IPS-18c (cell line): ENCODE measurements around the gene ZNF575.

Source experiments
- H3K4me3 ChIP-seq: 2 replicates; pipeline ENCODE4 v1.7.0; 2013; ENCODE audit warnings: low read depth, mild to moderate bottlenecking, low read length, moderate library complexity; ENCODE audit not compliant: insufficient read depth
- H3K9me3 ChIP-seq: one replicate; pipeline ENCODE4 v1.6.1; 2013; ENCODE audit warnings: mild to moderate bottlenecking, low read length, moderate library complexity; ENCODE audit not compliant: control insufficient read depth, insufficient read depth

ZNF575 gene

DNA sequence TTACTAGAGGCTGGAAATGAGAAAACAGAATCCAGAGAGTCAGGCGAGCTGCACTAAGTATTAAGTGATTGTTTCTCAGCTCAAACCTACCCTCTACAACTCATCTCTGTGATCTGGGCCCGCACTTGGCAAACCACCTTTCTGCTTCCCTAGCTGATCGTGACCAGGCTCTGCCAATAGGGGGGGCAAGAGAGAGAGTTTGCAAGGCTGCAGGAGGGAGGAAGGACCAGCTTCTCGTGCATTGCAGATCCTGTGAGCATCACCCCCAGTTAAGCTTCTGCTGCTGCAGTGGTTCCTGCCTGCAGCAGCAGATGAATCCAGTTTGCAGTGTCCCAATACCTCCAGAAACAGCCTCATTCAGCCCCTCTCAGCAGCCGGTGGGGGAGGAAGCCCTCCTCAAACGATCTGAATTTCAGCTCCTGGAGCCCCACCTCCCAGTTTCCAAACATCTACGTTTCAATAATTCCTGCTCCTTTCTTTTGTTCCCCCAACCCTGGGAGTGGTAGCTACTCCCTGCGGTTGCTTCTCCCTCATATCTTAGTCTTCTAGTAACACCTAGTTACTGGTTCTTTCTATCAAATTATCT is 22.3 kb downstream of the ZNF575 start:
- H3K4me3 ChIP-seq = no peak overlapping the region
- H3K9me3 ChIP-seq = no peaks in the 10 kb centered on the region

DNA sequence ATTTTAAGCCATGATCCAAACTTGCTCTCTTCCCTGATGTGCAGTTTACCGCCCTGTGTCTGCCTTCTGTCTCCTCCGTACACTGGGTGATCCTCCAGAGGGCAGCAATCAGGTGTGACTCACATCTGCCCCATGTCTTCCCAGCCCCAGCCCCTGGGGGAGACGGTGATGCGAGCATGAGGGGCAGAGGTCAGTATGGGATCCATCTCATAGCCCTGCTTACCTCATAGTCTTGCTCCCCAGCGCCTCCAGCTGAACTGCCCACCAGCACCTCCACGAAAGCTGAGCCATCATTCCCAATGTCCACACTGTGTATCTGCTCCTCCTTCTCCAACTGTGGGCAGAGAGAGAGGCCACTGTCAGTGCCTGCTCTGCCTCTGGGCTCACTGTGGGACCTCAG is 27.7 kb downstream of the ZNF575 start:
- no peak overlapping the region for H3K4me3 ChIP-seq
- H3K9me3 ChIP-seq = peaks cover 2% of the 10 kb centered on the region

DNA sequence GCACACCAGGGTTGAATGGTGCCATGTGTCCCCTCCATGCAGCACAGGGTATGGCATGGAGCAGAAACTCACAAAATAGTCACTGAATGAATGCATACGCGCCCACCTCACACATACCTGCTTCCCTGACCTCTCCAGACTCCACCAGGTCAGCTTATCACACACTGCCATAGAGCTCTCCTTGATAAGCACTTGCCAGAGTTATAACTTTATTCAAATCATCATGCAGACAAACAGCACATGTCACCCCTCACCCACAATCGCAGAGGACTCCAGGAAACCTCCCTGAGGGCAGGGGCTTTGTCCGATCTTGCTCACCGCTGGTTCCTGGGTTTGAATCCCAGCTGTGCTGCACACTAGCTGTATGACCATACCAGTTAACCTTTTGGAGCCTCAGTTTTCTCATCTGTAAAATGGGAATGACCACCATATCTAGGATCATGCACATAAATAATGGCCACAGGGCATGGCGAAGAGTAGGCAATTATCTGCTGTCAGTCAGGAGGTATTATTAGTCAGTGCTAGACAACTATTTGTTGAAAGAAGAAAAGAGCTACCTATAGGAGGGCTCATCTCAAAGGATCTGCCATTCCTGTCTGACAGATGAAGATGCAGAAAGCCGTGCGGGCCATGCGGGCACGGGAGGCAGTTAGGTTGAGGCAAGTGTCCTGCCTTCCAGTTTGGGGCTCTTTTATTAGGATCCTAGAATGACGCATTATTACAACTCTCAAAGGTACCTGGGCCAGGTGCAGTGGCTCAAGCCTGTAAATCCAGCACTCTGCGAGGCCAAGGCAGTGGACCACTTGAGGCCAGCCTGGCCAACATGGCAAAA is 28.4 kb downstream of the ZNF575 start:
- Histone ChIP-seq H3K4me3 (no peak overlapping the region), H3K9me3 (peaks cover 2% of the 10 kb centered on the region)

DNA sequence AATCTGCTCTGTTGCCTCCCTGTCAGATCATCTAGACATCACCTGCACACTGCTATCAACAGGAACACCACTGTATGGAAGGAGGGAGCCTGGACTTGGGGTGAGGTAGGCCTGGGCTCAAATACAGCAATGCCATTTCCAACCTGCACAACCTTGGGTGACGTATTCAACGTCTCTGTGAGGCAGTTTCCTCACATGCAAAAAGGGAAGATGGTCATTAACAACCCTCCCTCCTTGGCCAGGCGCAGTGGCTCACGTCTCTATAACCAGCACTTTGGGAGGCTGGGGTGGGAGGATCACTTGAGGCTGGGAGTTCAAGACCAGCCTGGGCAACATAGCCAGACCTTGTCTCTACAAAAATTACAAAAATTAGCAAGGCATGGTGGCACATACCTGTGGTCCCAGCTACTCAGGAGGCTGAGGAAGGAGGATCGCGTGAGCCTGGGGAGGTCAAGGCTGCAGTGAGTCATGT is 29.3 kb downstream of the ZNF575 start:
- Histone ChIP-seq H3K9me3 (peaks cover 2% of the 10 kb centered on the region), H3K4me3 (no peak overlapping the region)

DNA sequence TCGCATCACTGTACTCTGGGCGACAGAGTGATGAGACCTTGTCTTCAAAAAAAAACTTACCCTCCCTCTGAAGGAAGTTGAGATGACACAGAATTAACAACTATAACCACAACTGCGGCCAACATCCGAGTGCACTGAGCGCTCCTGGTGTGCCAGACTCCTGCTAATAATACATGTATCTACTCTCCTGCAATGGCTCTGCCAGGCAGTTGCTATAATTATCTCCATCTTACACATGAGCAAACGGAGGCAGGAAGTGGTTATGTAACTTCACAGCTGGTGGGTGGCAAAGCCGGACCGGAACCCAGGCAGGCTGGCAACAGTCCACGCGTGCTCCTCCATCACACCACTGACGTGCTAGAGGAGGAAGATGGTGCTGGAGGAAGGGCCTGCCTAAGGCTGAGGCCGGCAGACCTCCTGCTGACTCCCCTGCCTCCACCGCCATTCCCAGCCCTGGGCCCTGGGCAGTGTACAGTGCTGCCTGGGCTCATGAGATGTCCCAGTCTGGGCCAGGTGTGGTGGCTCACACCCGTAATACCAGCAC is 29.8 kb downstream of the ZNF575 start:
- H3K9me3 ChIP-seq = peaks cover 2% of the 10 kb centered on the region
- no peak overlapping the region for H3K4me3 ChIP-seq

DNA sequence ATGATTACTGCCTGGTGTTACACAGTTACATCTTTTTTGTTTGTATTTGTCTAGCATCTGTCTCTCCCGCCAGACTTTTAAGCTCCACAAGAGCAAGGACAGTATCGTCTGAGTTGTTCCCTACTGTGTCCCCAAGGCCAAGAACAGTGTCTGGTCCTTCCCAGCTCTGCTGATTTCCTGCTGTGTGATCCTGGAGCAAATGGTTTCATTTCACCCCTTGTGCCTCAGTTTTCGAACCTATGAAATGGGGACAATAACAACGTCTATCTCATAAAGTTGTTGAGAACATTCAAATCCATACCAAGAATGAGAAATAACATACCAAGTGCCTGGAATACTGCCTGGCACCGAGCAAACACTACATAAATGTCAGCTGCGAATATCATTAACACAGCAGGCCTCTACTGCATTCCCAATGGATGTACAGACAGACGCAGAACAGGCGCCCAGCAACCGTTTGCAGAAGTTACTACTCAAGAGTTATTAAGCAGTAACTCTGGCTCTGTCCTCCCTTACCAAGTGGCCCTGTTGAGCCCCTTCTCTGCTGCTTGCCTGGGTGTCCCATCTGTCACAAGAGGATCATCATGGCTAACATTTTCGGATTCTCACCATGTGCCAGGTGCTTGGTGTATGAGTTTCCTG is 30.9 kb downstream of the ZNF575 start:
- H3K9me3 ChIP-seq = peaks cover 2% of the 10 kb centered on the region
- H3K4me3 ChIP-seq = no peak overlapping the region

DNA sequence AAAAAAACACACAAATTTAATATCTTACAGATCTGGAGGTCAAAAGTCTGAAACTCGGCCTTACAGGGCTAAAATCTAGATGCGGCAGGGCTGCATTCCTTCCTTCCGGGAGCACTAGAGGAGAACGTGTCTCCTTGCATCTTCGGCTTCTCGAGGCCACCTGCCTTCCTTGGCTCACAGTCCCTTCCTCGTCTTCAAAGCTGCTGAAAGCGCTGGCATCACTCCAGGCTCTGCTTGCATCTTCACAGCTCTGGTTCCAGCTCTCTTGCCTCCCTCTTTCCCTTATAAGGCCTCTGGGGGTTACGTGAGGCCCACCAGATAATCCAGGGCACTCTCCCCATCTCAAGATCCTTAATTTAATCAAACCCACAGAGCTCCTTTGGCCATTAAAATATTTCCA is 31.8 kb downstream of the ZNF575 start:
- H3K4me3 ChIP-seq = no peak overlapping the region
- peaks cover 2% of the 10 kb centered on the region for H3K9me3 ChIP-seq

DNA sequence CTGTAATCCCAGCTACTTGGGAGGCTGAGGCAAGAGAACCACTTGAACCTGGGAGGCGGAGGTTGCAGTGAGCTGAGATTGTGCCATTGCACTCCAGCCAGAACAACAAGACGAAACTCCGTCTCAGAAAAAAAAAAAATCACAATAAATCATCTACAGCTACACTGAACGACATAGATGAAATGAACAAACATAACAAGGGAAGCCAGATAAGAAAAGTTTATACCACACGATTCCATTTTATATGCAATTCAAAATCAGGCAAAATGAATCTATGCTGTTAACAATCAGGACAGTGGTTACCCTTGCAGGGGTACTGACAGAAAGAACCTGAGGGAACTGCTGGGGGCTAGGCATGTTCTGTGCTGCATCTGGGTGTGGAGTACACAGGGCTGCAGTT is 36.7 kb downstream of the ZNF575 start:
- H3K9me3 ChIP-seq = no peaks in the 10 kb centered on the region
- no peak overlapping the region for H3K4me3 ChIP-seq

DNA sequence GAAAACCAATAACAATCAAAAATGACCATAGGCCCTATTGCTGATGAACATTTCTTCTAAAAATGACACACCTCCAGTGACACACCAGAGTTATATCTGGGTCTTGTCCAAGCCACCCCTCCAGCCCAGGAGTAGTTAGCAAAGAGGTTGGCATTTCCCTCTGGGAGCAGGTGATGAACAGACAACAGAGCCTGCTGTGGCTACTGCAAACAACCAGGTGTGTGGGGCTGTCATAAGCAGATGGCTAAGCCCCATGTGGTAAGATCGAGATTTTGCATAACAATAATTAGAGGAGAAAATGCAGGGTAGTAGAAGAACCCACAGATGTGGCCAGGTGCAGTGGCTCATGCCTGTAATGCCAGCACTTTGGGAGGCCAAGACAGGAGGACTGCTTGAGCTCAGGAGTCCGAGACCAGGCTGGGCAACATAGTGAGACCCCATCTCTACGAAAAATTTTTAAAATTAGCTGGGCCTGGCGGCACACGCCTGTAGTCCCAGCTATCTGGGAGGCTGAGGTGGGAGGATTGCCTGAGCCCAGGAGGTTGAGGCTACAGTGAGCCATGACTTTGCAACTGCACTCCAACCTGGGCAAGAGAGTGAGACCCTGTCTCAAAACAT is 37.3 kb downstream of the ZNF575 start:
- no peaks in the 10 kb centered on the region for H3K9me3 ChIP-seq
- no peak overlapping the region for H3K4me3 ChIP-seq

DNA sequence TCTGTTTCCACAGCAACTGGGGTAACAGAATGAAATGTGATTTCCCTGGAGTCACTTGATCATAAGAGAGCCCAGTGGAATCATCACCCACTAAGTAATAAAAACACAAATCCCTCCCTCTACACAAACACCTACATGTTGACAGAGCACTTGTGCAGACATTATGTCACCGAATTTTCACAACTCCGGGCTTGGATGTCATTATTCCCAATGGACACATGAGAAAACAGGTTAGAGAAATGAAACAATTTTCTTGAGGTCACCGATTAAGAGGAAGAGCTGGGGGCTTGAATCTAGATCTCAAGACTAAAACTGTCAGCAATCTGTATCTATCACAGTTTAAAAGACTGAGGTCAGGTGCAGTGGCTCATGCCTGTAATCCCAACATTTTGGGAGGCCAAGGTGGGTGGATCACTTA is 39.2 kb downstream of the ZNF575 start:
- no peaks in the 10 kb centered on the region for H3K9me3 ChIP-seq
- no peak overlapping the region for H3K4me3 ChIP-seq

DNA sequence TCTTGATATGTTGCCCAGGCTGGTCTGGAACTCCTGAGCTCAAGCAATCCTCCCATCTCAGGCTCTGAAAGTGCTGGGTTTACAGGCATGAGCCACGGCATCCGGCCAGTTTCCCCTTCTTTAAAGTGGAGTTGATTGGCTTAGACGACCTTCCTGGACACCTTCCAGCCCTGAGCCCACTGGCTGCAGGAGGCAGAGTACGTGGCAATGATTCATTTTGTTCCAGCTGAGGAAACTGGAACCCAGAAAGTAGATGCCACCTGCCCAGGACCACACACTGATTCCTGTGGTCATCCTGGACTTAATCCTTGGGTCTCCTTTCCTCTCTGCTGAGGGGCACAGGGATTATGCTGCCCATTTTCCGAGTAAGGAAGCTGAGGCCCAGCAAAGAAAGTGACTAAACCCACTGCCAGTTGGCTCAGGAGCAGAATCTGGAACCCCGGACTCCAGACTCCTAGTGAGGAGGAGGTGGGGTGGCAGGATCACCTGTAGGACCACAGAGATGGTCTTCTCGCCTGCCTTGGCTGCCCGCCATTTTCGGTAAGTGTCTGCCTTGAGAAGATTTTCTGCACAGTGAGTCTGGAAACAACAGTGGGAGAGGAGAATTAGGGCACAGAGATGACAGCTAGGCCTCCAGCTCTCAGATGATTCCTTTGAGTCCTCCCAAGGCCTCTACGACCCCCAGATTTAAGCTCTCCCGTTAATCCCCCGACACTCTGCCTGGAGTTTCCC is 41.6 kb downstream of the ZNF575 start:
- no peaks in the 10 kb centered on the region for H3K9me3 ChIP-seq
- H3K4me3 ChIP-seq = peak overlapping the region; percentile 78

DNA sequence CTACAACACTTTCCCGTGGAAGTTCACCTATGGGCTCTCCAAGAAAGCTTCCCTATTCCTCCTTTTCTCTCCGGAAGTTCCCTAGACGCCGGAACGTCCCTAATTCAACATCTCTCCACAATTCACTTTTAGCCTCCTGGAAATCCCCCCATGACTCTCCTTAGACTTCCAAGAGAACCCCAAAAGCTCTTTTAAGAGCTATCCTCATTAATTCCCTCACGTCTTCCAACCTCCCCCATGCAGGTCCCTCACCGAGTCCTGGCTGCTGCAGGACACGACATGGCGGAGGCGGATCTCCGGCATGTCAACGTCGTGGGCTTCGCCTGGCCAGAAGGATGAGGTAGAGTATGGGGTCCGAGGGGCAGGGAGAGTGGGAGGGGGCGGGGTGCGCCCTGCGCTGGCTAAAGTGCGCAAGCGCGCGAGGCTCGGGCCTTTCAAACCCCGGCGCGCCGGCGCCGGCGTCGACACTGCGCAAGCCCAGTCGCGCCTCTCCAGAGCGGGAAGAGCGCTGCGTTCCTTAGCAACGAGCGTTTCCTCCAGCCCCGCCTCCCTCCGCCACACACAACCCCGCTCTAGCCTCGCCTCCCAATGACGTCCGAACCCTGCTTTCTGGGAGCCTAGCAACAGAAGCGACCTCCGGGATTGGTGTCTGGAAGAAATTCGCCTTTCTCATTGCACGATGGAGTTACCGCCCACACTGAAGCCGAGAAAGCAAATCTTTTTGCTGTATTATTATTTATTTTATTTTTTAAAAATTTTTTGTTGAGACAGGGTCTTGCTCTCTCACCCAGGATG is 42.4 kb downstream of the ZNF575 start, which contains the start of the genes PINLYP and XRCC1:
Gene PINLYP (plus strand): TSS at position 646 of the 795 bp plus-strand sequence. CDS start 1,391 bp downstream, outside the sequence.
Gene XRCC1 (minus strand): TSS at position 372 of the 795 bp plus-strand sequence. CDS start 69 bp downstream, at position 303.
- Histone ChIP-seq H3K9me3 (no peaks in the 10 kb centered on the region), H3K4me3 (peak within 1 kb of the TSS; percentile 78)

DNA sequence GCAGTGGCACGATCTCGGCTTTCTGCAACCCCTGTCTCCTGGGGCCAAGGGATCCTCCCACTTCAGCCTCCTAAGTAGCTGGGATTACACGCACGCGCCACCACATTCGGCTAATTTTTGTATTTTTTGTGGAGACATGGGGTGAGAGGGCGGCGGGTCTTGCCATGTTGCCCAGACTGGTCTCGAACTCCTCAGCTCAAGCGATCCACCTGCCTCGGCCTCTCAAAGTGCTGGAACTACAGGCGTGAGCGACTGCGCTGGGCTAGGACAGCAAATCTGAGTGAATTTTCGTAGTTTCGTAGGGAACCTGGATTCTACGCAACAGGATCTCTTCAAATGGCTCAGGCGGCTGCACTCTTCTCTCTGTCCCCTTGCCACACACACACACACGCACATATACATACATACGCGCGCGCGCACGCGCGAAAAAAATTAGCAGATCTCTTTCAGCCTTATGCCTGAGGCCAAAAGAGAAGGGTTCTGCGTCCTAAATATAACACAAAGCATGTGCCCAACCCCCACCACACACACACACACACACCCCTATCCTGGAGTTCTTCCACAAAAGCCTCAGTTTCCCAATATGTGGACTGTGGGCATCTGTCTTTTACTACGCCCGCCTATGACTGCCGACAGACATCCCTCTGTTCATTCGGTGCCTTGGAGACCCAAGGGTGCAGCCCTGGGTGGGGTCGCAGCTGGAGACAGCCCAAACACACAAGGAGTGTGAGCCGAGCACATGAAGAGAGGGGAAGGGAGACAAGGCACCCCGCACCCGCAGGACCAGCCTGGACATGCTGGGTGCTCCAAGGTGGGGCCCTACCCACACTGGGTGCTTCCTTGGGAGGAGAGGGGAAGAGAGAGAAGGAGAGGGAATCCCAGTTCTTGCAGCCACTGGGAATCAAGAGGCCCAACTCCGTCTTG is 43.2 kb downstream of the ZNF575 start:
- Histone ChIP-seq H3K9me3 (no peaks in the 10 kb centered on the region), H3K4me3 (peak overlapping the region; percentile 21; the same call in 1 of the 2 replicates)

DNA sequence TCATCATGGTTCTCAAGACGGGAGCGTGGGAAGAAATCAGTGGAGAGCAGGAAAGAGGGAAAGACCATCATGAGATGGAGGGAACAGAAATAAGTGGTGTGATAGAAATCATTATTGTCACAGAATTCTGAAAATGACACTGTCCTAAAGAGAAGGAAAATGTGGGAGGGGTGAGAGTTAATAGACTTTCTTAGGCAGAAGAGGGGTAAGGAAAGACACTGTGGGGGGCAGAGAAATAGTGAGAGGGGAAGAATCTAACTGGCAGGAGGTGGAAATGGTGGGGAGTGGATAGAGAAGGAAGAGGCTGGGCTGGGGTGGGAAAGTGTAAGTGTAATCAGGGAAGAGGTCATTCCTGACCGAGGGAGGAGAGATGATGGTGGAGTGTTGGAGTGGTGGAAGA is 45.8 kb downstream of the ZNF575 start:
- Histone ChIP-seq H3K9me3 (no peaks in the 10 kb centered on the region), H3K4me3 (no peak overlapping the region)

DNA sequence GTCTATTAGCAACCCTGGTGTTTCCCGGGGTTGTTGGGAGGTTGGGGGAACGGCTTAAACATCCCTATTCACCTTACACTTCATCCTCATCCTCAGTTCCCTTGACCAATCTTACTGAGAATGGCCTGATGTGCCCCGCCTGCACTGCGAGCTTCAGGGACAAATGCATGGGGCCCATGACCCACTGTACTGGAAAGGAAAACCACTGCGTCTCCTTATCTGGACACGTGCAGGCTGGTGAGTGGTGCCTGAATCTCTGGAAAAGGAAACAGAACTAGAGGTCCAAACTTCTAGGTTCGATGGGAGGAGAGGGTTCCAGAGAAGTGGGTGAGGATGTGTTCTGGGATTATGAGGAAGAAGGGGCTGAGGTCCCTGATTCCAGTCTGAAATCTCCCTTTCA is 48.5 kb downstream of the ZNF575 start:
- Histone ChIP-seq H3K4me3 (no peak overlapping the region; the same call in 1 of the 2 replicates), H3K9me3 (no peaks in the 10 kb centered on the region)
